Endodermal cell (in vitro differentiated cells): ENCODE results near the gene UBQLN3. TPM values are rescaled to one million over a fixed set of nuclear protein-coding genes. Genes with fewer than 3 reads are reported as not detected.

Experiments
- DNase-seq: peaks from one replicate; pipeline ENCODE4 v3.0.0-alpha.2; 2017
- H3K27ac ChIP-seq: 2 replicates; pipeline ENCODE4 v1.5.1; 2013; ENCODE audit warnings: mild to moderate bottlenecking, low read depth, low read length, moderate library complexity
- H3K27me3 ChIP-seq: 2 replicates; pipeline ENCODE4 v1.6.1; 2013; ENCODE audit warnings: mild to moderate bottlenecking, low read length, moderate library complexity; ENCODE audit not compliant: insufficient read depth, control insufficient read depth, poor library complexity, severe bottlenecking
- H3K36me3 ChIP-seq: 2 replicates; pipeline ENCODE4 v1.7.0; 2013; ENCODE audit warnings: mild to moderate bottlenecking, low read length, moderate library complexity; ENCODE audit not compliant: control insufficient read depth, insufficient read depth
- H3K4me1 ChIP-seq: one replicate; pipeline ENCODE4 v1.7.0; 2013; ENCODE audit warnings: low read length; ENCODE audit not compliant: control insufficient read depth, insufficient read depth
- H3K4me3 ChIP-seq: 2 replicates; pipeline ENCODE4 v1.5.1; 2013; ENCODE audit warnings: mild to moderate bottlenecking, low read length, moderate library complexity
- H3K9ac ChIP-seq: 2 replicates; pipeline ENCODE4 v1.6.1; 2013; ENCODE audit warnings: mild to moderate bottlenecking, low read length, moderate library complexity; ENCODE audit not compliant: poor library complexity, severe bottlenecking; ENCODE audit errors: extremely low read depth
- H3K9me3 ChIP-seq: 2 replicates; pipeline ENCODE4 v1.6.1; 2013; ENCODE audit warnings: mild to moderate bottlenecking, low read length, moderate library complexity; ENCODE audit not compliant: control insufficient read depth
- H3K27ac Mint-ChIP-seq: 2 replicates; pipeline ENCODE4 v1.8.0; 2020; ENCODE audit warnings: mixed read lengths
- H3K27me3 Mint-ChIP-seq: 2 replicates; pipeline ENCODE4 v1.8.0; 2021; ENCODE audit warnings: mild to moderate bottlenecking, mixed read lengths; ENCODE audit not compliant: insufficient read depth
- H3K36me3 Mint-ChIP-seq: 2 replicates; pipeline ENCODE4 v1.8.0; 2020; ENCODE audit warnings: low read depth, mixed read lengths
- H3K4me1 Mint-ChIP-seq: 2 replicates; pipeline ENCODE4 v1.8.0; 2020; ENCODE audit warnings: mixed read lengths
- H3K4me3 Mint-ChIP-seq: 2 replicates; pipeline ENCODE4 v1.8.0; 2020; ENCODE audit warnings: mild to moderate bottlenecking, moderate library complexity, mixed read lengths
- H3K9me3 Mint-ChIP-seq: 2 replicates; pipeline ENCODE4 v1.8.0; 2020; ENCODE audit warnings: mild to moderate bottlenecking, mixed read lengths
- CTCF ChIP-seq: fragments of 200-600 bp; sonication (generic); conservative IDR thresholded peaks from 2 replicates; pipeline ENCODE4 v1.5.0; 2021; ENCODE audit warnings: antibody characterized with exemption, mild to moderate bottlenecking
- WGBS, 2 experiments: methylation state at CpG; one replicate each; pipeline versions ENCODE4 v1.1.5 to v1.1.7; 2013; ENCODE audit warnings: missing lambda C conversion rate in 2 of 2, mixed read lengths in 1 of 2; ENCODE audit not compliant: insufficient coverage in 1 of 2, insufficient read length in 1 of 2; 5-methylcytosine and 5-hydroxymethylcytosine counted together
- total RNA-seq, 2 donors: library from RNA; stranded (reverse); fragmentation: NEBNext Ultra II Directional in 1 of 2; extraction: Animal tissue kit (Norgen Biotek cat#: 25700) in 1 of 2; gene quantifications; 2 replicates in 1 of 2; 3 replicates in 1 of 2; pipeline ENCODE4 v1.2.1, GENCODE V29; 2021

UBQLN3 gene
- total RNA-seq, 2 donors from 2014 or later = 0.24 TPM; not detected in 1

- H3K27ac Mint-ChIP-seq = no peak overlapping the region
Observed at GRCh38 chr11:5500393-5500801, 9.4 kb downstream of the UBQLN3 start.

GRCh38 chr11:5499671-5500070, 10.1 kb downstream of the UBQLN3 start:
- Histone ChIP-seq H3K9ac (no peak overlapping the region), H3K4me3 (no peak overlapping the region), H3K27me3 (no peaks in the 10 kb centered on the region), H3K27ac (no peak overlapping the region), H3K4me1 (no peaks in the 10 kb centered on the region), H3K9me3 (no peaks in the 10 kb centered on the region), H3K36me3 (no peaks in the 10 kb centered on the region)
- Mint-ChIP-seq H3K36me3 (no peaks in the 10 kb centered on the region), H3K4me3 (no peak overlapping the region), H3K27me3 (no peaks in the 10 kb centered on the region), H3K27ac (no peak overlapping the region), H3K9me3 (no peaks in the 10 kb centered on the region), H3K4me1 (peaks cover 13% of the 10 kb centered on the region)
- no peak for DNase-seq
- WGBS, 2 experiments = 83 to 89% methylated on average over 1 to 2 of the region's 2 CpGs
- TF ChIP-seq CTCF = no peak

More at GRCh38 chr11:5500393-5500801, 9.4 kb downstream of the UBQLN3 start:
- WGBS, 2 experiments = 93 to 100% methylated on average over 1 to 6 of the region's 6 CpGs
- no peak overlapping the region for H3K9ac ChIP-seq
- no peak for DNase-seq
- H3K4me3 Mint-ChIP-seq = no peak overlapping the region
- no peaks in the 10 kb centered on the region for H3K27me3 Mint-ChIP-seq
- H3K36me3 ChIP-seq = no peaks in the 10 kb centered on the region
- H3K9me3 Mint-ChIP-seq = no peaks in the 10 kb centered on the region
- H3K27me3 ChIP-seq = no peaks in the 10 kb centered on the region
- H3K4me1 Mint-ChIP-seq = peaks cover 13% of the 10 kb centered on the region
- H3K4me1 ChIP-seq = no peaks in the 10 kb centered on the region
- H3K36me3 Mint-ChIP-seq = no peaks in the 10 kb centered on the region
- H3K27ac ChIP-seq = no peak overlapping the region
- no peak overlapping the region for H3K4me3 ChIP-seq
- no peaks in the 10 kb centered on the region for H3K9me3 ChIP-seq
- TF ChIP-seq CTCF = no peak

GRCh38 chr11:5489576-5490357, 20.0 kb downstream of the UBQLN3 start:
- Histone ChIP-seq H3K9me3 (no peaks in the 10 kb centered on the region), H3K4me3 (no peak overlapping the region), H3K27me3 (no peaks in the 10 kb centered on the region), H3K9ac (no peak overlapping the region), H3K36me3 (no peaks in the 10 kb centered on the region), H3K4me1 (no peaks in the 10 kb centered on the region), H3K27ac (no peak overlapping the region)
- no peaks in the 10 kb centered on the region for H3K27me3 Mint-ChIP-seq
- no peak overlapping the region for H3K4me3 Mint-ChIP-seq
- TF ChIP-seq CTCF = no peak
- no peak overlapping the region for H3K27ac Mint-ChIP-seq
- 50 to 69% methylated on average over 2 to 4 of the region's 5 CpGs for WGBS, 2 experiments
- no peaks in the 10 kb centered on the region for H3K36me3 Mint-ChIP-seq
- H3K9me3 Mint-ChIP-seq = no peaks in the 10 kb centered on the region
- no peak for DNase-seq
- no peaks in the 10 kb centered on the region for H3K4me1 Mint-ChIP-seq
